HG03095 (cell line): Measurements from ENCODE around the gene CCDC74B.
"Not testable (repeated sequence)": the region's sequence is repeated elsewhere in the genome, so short reads cannot be mapped to it uniquely, and the experiment has no call there.

Experiments used
- ATAC-seq: cut with Tn5 transposase; IDR thresholded peaks from one replicate; pipeline ENCODE4 v1.9.1; 2021; ENCODE audit warnings: moderate library complexity; ENCODE audit not compliant: unreplicated experiment

CCDC74B gene

GRCh38 chr2:130151145-130151512 lies 6.2 kb upstream of the CCDC74B start:
- ATAC-seq = not testable (repeated sequence)

- no peak for ATAC-seq
Measured at GRCh38 chr2:130150181-130151144, 5.6 kb upstream of the CCDC74B start.

- not testable (repeated sequence) for ATAC-seq
Measured at GRCh38 chr2:130148515-130148914, 3.6 kb upstream of the CCDC74B start.

- not testable (repeated sequence) for ATAC-seq
Measured at GRCh38 chr2:130143266-130144039, 1.5 kb downstream of the CCDC74B start.

- ATAC-seq = not testable (repeated sequence)
Measured at GRCh38 chr2:130142396-130143265, 2.3 kb downstream of the CCDC74B start.

- not testable (repeated sequence) for ATAC-seq
Measured at GRCh38 chr2:130141645-130142370, 3.1 kb downstream of the CCDC74B start.

GRCh38 chr2:130141002-130141401 lies 3.9 kb downstream of the CCDC74B start:
- not testable (repeated sequence) for ATAC-seq

- not testable (repeated sequence) for ATAC-seq
Measured at GRCh38 chr2:130140516-130140915, 4.4 kb downstream of the CCDC74B start.

- ATAC-seq = not testable (repeated sequence)
Measured at GRCh38 chr2:130139331-130140280, 5.3 kb downstream of the CCDC74B start.

GRCh38 chr2:130138841-130139251 lies 6.1 kb downstream of the CCDC74B start:
- not testable (repeated sequence) for ATAC-seq

GRCh38 chr2:130138326-130138725 lies 6.6 kb downstream of the CCDC74B start:
- ATAC-seq = not testable (repeated sequence)

- ATAC-seq = not testable (repeated sequence)
Measured at GRCh38 chr2:130137118-130137517, 7.8 kb downstream of the CCDC74B start.

GRCh38 chr2:130136546-130136945 lies 8.4 kb downstream of the CCDC74B start:
- not testable (repeated sequence) for ATAC-seq

- ATAC-seq = no peak
Measured at GRCh38 chr2:130135692-130136541, 9.0 kb downstream of the CCDC74B start.

- ATAC-seq = not testable (repeated sequence)
Measured at GRCh38 chr2:130129120-130129829, 15.6 kb downstream of the CCDC74B start, which contains the start of gene POTEF. Gene POTEF, minus strand, starts transcription at chr2:130129222. Its CDS starts 8,707 bp downstream, at chr2:130120515.

- ATAC-seq = not testable (repeated sequence)
Measured at GRCh38 chr2:130128464-130128863, 16.4 kb downstream of the CCDC74B start.

- ATAC-seq = not testable (repeated sequence)
Measured at GRCh38 chr2:130127726-130128125, 17.2 kb downstream of the CCDC74B start.
